ENCODE measurements around the gene CYBC1. TPM values are rescaled to one million over a fixed set of nuclear protein-coding genes. Genes with fewer than 3 reads are reported as not detected.

The CYBC1 gene
- total RNA-seq: 200 TPM

DNA sequence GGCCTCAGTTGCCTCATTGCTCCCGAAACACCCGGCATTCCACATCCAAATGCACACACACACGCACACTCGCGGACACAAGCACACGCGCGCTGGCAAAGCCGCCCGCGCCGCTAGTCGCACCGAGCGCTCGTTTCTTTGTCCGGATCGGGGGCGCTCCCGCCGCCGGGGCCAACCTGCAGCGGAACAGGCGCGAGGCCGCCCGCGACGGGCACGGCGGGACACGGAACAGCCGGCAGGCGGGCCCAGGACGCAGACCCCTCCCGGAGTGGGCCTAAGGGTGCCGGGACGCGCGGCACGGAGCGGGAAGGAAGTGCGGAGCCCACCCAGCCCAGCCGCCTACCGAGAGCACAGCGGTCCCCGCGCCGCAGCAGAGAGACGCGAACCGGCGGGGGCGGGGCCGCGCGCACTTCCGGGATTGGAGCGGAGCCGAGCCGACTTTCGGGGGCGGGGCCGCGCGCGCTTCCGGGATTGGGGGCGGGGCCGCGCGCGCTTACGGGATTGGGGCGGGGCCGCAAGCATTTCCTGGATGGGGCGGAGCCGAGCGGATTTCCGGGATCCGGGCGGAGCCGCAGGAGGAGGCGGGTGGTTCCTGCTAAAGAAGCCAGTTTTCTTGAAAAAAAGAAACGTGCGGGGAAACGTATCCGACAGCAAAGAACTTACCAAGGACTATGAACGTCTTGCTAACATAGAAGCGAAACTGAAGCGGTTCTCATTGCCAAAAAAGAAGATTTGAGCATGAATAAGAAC is at the start of gene CYBC1:
Gene CYBC1, minus strand, starts transcription at position 396 of the 750 bp plus-strand sequence. CDS start 1,498 bp downstream, outside the sequence.
- peak; percentile 92 to 95 (median 94) for DNase-seq (ENCODE audit: low read depth in 2 of 3, low spot score in 2 of 3)

GRCh38 chr17:82497483-82498405 is 47.2 kb upstream of the CYBC1 start:
- DNase-seq (ENCODE audit: low read depth in 2 of 3, low spot score in 2 of 3): peak in 2 of 3 donors; percentile 48 to 54

DNA sequence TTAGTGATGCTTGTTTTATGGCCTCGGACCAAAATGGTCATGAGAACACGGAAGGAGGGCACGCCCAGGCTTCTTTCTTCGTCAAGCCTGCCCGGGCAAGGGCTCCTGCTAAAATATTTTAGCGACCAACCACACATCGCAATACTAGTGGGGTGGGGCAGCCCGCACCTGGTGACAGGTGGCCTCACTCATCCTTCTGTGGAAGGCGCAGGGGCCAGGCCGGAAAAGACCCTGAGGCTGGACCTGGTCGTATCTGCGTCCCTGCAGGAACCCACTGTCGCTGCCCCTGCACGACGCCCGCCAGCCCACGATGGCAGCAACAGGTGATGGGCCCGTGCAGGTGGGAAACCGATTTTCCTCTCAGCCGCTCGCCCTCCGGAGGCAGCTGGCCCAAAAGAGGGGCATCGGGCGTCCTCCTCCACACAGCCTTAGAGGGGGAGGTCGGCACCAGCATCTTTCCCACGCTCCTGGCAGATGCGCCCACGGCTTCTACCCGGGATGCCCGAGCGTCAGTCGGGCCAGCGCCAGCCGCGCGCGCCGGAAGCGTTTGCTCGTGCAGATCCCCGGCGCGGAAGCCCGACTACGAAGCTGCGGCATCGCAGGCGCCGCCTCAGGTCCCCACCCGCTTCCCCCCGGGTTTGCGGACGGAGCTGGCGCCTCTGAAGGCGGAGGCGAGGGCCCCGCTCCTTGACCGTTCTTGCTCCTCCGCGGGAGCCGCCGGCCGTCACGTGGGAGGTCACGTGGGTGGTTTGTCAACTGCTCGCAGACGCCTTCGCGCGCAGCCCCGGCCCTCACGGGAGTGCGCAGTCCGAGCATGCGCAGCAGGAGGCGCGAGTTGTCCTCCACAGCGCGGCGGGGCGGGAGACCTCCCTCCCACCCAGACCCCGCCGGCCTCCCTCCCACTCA is 46.2 kb upstream of the CYBC1 start:
- peak; percentile 79 to 92 (median 91) for DNase-seq (ENCODE audit: low read depth in 2 of 3, low spot score in 2 of 3)

- DNase-seq (ENCODE audit: low read depth in 2 of 3, low spot score in 2 of 3): no peak
These were observed 45.4 kb upstream of the CYBC1 start for GRCh38 chr17:82495844-82496528.

DNA sequence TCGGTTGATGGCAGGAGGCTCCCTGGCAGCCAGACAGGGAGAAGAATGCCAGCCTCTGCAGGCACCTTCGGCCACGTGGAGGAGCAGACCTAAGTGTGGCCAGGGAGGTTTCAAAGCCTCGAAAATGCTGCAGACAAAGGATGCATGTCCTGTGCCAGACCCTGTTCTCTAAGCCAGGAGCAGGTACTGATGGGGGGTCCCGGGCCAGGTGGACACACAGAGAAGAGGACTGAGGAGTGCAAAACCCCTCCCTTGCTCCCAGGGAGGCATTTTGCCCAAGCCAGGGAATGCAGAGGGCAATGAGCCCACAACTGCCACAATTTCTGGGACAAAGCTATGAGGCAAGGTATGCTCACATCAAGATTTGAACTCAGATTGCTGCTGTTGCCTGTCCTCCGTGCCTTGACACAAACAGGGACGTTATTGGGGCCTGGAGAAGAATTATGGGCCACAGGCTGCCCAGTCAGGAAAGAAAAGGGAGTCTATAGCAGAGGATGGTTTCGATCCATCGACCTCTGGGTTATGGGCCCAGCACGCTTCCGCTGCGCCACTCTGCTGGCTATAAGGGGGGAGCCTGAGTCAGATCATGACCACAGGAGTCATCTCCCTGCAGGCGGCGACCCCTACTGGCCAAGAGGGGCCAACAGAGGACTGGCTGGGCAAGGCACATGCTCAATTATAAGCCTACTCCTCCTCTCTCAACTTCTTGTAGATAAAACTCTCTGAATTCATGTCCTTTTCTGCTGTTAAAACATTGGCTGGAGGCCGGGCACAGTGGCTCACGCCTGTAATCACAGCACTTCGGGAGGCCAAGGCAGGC is 43.9 kb upstream of the CYBC1 start:
- peak; percentile 69 to 92 (median 89) for DNase-seq (ENCODE audit: low read depth in 2 of 3, low spot score in 2 of 3)

DNA sequence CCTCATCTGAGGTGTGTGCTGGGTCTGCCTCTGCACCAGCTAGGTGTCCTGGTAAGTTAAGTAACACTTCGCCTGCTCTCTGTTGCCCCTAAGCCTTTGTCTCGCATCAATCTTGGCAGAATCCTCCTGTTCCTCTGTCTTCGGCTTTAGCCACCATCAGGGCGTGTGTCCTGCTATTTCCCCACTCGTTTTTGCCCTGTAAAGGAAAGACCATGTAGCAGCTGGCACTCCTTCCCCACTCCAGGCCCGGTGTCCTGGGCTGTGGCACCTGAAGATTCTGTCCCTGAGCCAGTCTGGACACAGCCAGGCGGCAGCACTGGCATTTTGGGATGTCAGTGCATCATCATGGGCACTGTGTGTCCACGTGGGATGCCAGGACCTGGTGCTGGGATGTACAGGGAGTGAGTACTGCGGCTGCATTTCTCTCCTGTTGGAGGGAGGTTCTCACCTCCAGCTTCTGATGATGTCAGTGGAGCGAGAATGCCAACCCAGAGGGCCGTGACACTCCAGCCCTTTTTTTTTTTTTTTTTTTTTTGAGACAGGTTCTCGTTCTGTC is 42.8 kb upstream of the CYBC1 start:
- no peak for DNase-seq (ENCODE audit: low read depth in 2 of 3, low spot score in 2 of 3)

DNA sequence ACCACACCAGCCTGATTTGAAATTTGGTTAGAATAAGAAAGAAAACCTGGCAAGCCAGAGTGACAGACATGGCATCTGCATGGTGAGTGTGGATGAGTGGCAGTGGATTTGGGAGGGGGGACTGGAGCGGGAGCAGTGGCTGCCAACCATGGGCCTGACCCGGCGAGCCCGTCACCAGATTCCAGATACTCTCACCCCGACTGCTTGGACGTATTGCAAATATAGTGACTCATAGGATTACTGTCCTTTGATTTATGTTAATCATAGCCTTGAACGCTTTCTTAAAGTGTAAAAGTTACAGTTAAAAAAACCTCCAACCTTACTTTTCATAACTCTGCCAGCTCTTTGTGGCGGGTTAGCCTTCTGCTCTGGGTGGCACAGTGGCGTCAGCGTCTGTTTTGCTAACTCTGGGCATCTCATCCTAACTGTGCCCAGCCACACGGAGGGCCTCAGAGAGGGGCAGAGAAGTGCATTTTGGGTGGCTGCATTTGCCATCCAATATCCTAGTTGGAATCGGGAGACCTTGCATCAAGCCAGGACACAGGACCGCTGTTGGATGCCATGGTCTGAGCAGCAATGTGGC is 42.2 kb upstream of the CYBC1 start:
- no peak for DNase-seq (ENCODE audit: low read depth in 2 of 3, low spot score in 2 of 3)

- DNase-seq (ENCODE audit: low read depth in 2 of 3, low spot score in 2 of 3): no peak
These were observed 41.0 kb upstream of the CYBC1 start for GRCh38 chr17:82491533-82491932.

DNA sequence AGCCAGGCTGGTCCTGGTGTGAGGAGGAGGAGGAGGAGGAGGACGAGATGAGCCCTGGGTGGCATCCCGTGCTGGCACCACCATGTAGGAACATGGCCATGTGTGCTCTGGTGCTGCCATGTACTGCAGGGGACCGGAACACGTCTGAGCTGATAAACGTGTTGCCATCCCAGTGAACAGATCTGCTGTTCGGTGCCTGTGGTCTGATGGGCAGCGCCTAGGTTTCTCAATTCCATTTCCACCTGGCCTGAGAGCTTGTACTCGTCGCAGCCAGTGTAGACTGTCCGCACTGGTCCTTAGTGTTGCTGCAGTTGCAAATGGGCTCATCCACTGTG is 40.6 kb upstream of the CYBC1 start:
- no peak for DNase-seq (ENCODE audit: low read depth in 2 of 3, low spot score in 2 of 3)

DNA sequence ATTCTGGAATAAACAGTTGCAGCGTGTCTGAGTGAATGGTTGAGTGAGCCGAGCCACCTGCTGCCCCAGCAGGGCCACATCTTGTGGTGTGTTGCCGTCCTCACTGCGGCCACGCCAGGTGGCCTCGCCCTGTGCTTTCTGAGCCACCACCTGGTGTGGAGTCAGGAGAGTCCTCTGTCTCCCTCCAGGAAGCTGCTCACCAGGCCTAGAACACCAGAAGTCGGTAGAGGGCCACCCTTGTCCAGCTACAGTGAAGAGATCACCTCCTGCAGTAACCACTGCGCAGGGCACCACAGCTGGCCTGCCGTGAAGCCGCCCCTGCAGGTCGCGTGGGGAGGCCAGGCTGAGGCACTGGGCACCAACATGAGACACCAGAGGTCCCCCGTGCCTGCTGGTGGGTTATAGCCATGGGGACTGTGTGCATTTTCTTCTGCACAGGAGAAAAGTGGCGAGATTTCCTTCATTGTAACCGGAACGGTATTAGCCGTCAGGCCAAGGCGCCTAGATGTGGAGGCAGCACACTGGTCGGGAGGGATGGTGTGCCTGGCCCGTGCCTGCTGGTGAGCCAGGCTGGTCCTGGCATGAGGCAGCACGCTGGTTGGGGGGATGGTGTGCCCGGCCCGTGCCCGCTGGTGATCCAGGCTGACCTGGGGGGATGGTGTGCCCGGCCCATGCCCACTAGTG is 40.1 kb upstream of the CYBC1 start:
- DNase-seq (ENCODE audit: low read depth in 2 of 3, low spot score in 2 of 3): no peak

GRCh38 chr17:82489851-82490511 is 39.4 kb upstream of the CYBC1 start:
- no peak for DNase-seq (ENCODE audit: low read depth in 2 of 3, low spot score in 2 of 3)

- no peak for DNase-seq (ENCODE audit: low read depth in 2 of 3, low spot score in 2 of 3)
These were observed 38.6 kb upstream of the CYBC1 start for GRCh38 chr17:82489117-82489516.

DNA sequence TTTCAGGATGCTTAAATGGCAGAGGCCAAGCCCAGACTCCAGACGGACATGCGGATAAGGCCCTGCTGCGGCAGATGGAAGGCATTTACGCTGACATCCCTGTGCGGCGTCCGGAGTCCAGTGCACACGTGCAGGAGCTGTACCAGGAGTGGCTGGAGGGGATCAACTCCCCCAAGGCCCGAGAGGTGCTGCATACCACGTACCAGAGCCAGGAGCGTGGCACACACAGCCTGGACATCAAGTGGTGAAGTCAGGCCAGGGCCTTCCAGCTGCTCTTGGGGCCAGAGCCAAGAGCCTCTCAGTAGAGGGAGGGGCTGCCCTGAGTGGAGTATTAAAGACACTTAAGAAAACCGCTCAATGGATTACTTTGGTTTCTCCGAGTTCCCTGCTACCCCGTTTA is 37.4 kb upstream of the CYBC1 start:
- DNase-seq (ENCODE audit: low read depth in 2 of 3, low spot score in 2 of 3): no peak

DNA sequence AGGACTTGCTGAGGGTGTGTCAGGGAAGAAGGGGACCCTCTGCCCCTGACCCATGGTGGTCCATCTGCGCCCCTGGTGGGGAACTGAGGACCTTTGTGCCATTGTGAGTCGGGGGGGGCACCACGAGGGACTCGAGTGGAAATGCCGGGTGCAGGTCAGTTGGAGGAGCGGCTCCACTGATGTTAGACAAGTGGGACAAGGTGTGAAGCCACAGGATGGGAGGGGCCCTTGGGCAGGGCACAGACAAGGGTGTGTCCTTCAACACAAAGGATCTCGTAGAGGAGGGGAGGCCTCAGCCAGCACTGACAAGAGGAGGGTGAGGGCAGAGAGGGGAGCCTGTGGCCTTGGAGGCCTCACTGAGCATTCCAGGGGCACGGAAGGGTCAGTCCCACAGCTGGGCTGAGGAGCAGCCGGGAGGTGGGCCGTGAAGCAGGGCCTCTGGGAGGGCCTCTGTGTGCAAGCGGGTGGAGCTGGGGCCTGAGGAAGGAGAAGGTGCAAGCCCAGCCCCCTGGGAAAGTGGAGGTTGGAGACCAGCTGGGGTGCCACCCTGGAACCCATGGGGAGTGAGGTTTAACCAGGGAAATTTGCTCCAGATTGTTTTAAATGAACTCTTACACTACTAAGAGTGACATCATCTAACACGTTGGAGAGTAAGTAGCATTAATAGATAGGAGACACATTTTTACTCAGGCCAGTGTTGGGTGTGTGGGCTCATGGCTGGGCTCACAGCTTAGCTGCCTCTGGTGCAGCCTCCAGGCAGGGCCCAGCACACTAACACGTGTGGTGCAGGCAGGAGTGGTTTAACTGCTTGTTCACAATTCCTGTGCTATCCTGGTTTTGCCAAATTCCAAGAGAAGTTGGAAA is 35.9 kb upstream of the CYBC1 start:
- no peak for DNase-seq (ENCODE audit: low read depth in 2 of 3, low spot score in 2 of 3)

DNA sequence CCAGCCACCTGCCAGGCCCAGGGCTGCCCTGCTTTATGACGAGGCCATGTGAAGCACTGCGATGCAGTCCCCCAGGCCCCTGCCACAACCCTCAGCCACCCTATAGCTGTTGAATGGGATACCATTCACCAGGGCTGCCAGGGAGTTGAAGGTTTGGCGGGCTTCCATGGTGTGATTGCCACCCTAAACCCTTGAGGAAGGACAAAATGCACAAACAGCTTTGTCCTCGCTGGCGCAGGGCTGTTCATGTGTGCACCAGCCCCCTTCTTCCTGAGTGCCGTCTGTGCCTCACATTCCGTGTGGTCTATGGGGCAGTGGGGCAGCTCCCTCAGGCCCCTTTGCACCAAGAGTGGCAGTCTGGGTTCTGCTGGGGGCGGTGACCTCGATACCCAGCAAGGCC is 33.3 kb upstream of the CYBC1 start:
- DNase-seq (ENCODE audit: low read depth in 2 of 3, low spot score in 2 of 3): no peak

DNA sequence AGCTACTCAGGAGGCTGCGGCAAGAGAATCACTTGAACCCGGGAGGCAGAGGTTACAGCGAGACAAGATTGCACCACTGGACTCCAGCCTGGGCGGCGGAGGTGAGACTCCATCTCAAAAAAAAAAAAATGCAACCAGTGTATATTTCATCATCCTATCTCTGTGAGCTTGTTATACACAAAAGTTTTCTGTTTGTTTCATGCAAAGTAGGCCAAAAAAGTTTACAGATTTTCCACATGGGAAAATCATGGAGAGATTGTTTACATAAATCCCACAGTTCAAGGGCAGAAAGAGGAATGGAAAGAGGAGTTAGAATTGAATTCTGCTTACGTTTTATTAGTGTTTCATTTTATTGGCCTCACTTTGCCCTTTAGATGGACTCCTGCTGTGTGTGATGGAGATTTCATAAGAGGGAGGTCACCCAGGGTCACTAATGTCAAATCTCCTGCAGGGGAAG is 32.7 kb upstream of the CYBC1 start:
- no peak for DNase-seq (ENCODE audit: low read depth in 2 of 3, low spot score in 2 of 3)

DNA sequence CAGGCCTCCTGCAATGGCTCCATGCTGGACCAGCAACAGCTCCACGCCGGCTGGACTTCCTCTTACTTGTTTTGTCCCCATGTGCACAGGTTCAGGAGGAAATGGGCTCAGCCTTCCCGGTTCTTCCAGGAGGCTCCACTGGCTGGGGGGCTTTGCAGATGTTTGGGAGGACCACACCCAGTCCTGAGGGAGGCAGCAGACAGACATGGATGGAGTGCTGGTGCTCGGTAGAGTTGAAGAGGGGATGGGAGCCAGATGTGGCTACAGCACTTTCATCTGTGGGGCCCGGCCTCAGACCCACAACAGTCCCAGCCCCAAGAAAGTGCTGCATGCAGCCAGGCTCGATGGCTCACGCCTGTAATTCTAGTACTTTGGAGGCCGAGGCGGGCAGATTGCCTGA is 29.8 kb upstream of the CYBC1 start:
- DNase-seq (ENCODE audit: low read depth in 2 of 3, low spot score in 2 of 3): no peak

All from hematopoietic multipotent progenitor cell (in vitro differentiated cells).